ENCODE results near the gene ACE2.

ACE2 gene

DNA sequence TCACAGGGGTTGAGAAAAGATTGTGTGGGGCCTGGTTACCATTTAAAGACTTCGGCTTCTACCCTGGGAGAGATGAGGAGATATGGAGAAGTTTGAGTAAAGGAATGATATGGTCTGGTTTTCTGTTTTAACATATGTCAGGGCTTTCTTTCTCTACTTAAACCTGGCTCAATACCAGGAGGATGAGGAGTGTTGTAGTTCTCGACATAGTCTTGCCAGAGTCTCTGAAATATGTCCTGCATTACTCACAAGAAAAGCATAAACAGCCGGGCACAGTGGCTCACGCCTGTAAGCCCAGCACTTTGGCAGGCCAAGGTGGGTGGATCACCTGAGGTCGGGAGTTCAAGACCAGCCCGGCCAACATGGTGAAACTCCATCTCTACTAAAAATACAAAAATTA is 16.4 kb upstream of the ACE2 start:
- Histone ChIP-seq H3K36me3 (ENCODE audit: control insufficient read depth in 5 of 5, insufficient read depth in 5 of 5, low read length in 5 of 5) (no peaks in the 10 kb centered on the region), H3K4me3 (ENCODE audit: low read depth in 1 of 5, low read length in 5 of 5) (no peak overlapping the region), H3K4me1 (ENCODE audit: control insufficient read depth in 5 of 5, insufficient read depth in 5 of 5, low read length in 5 of 5) (no peaks in the 10 kb centered on the region), H3K27me3 (ENCODE audit: control insufficient read depth in 5 of 5, insufficient read depth in 4 of 5, low read length in 5 of 5) (peaks cover 0 to 13% (median 6%) of the 10 kb centered on the region in 5 donors), H3K27ac (ENCODE audit: low read depth, low read length) (no peak overlapping the region), H3K9ac (ENCODE audit: low read length in 5 of 5) (no peak overlapping the region), H3K9me3 (ENCODE audit: control insufficient read depth in 5 of 5, low read length in 5 of 5) (no peaks in the 10 kb centered on the region)

DNA sequence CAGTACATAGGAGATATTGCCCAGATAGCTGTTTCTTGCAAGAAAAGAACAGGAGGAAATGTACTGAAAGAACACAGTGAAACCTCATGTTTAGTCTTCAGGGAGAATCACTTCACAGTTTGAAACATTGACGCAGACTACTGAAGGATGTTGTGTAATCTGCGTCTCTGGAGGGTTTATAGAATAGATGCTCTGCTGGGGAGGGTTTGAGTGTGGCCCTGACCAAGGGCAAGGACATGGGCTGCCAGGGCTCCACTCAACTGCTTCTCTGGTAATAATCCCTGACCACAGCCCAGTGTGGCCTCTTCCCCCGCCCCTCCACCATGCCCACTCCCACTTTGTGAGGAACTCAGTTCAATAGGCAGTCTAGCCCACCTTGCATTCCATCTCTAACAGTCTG is 15.8 kb upstream of the ACE2 start:
- Histone ChIP-seq H3K27ac (ENCODE audit: low read depth, low read length) (no peak overlapping the region), H3K9ac (ENCODE audit: low read length in 5 of 5) (no peak overlapping the region), H3K4me3 (ENCODE audit: low read depth in 1 of 5, low read length in 5 of 5) (no peak overlapping the region), H3K4me1 (ENCODE audit: control insufficient read depth in 5 of 5, insufficient read depth in 5 of 5, low read length in 5 of 5) (no peaks in the 10 kb centered on the region), H3K27me3 (ENCODE audit: control insufficient read depth in 5 of 5, insufficient read depth in 4 of 5, low read length in 5 of 5) (peaks cover 0 to 9% (median 3%) of the 10 kb centered on the region in 5 donors), H3K36me3 (ENCODE audit: control insufficient read depth in 5 of 5, insufficient read depth in 5 of 5, low read length in 5 of 5) (no peaks in the 10 kb centered on the region), H3K9me3 (ENCODE audit: control insufficient read depth in 5 of 5, low read length in 5 of 5) (no peaks in the 10 kb centered on the region)

DNA sequence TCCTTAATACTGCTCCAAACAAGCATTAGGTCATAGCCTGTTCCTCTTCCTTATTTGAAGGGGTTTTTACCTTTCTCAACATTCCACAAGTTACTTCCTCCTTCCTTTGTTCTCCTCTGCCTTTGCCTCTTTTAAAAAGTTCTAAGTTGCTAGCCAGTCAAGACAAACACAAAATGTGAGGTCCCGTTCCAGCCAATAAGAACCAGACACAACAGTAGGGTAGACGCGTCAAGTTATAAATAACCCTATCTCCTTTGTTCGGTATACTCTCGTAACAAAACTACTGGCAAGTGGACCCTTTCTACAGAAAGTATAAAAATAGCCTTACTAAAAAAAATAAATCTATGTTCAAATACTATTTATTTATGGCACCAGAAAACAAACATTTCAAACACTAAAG is 6.3 kb upstream of the ACE2 start:
- Histone ChIP-seq H3K9me3 (ENCODE audit: control insufficient read depth in 5 of 5, low read length in 5 of 5) (peaks cover 0 to 4% (median 0%) of the 10 kb centered on the region in 5 donors), H3K36me3 (ENCODE audit: control insufficient read depth in 5 of 5, insufficient read depth in 5 of 5, low read length in 5 of 5) (no peaks in the 10 kb centered on the region), H3K4me1 (ENCODE audit: control insufficient read depth in 5 of 5, insufficient read depth in 5 of 5, low read length in 5 of 5) (no peaks in the 10 kb centered on the region), H3K9ac (ENCODE audit: low read length in 5 of 5) (no peak overlapping the region), H3K27ac (ENCODE audit: low read depth, low read length) (no peak overlapping the region), H3K27me3 (ENCODE audit: control insufficient read depth in 5 of 5, insufficient read depth in 4 of 5, low read length in 5 of 5) (peaks cover 9 to 23% (median 10%) of the 10 kb centered on the region in 5 donors), H3K4me3 (ENCODE audit: low read depth in 1 of 5, low read length in 5 of 5) (no peak overlapping the region)

DNA sequence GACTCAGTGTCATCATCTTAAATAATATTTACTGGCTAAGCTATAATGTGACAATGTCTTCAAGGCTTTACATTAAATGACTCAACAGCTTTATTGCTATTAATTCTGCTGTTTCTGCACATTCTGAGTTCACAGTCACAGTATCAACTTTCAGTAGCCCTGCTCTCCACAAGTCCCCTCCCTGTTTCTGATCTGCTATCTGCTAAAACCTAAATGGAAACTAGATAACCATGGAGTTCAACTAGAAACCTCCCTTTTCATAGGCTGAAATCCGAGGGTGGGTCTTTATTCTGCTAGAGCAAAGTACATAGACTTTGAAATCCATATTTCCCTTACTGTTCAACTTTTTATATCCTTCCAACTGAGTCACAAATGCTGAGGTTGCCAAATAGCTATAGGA is 5.4 kb upstream of the ACE2 start:
- H3K27me3 ChIP-seq (ENCODE audit: control insufficient read depth in 5 of 5, insufficient read depth in 4 of 5, low read length in 5 of 5) = peaks cover 9 to 23% (median 10%) of the 10 kb centered on the region in 5 donors
- peaks cover 0 to 4% (median 0%) of the 10 kb centered on the region in 5 donors for H3K9me3 ChIP-seq (ENCODE audit: control insufficient read depth in 5 of 5, low read length in 5 of 5)
- H3K27ac ChIP-seq (ENCODE audit: low read depth, low read length) = no peak overlapping the region
- no peaks in the 10 kb centered on the region for H3K4me1 ChIP-seq (ENCODE audit: control insufficient read depth in 5 of 5, insufficient read depth in 5 of 5, low read length in 5 of 5)
- no peaks in the 10 kb centered on the region for H3K36me3 ChIP-seq (ENCODE audit: control insufficient read depth in 5 of 5, insufficient read depth in 5 of 5, low read length in 5 of 5)
- no peak overlapping the region for H3K9ac ChIP-seq (ENCODE audit: low read length in 5 of 5)
- no peak overlapping the region for H3K4me3 ChIP-seq (ENCODE audit: low read depth in 1 of 5, low read length in 5 of 5)

DNA sequence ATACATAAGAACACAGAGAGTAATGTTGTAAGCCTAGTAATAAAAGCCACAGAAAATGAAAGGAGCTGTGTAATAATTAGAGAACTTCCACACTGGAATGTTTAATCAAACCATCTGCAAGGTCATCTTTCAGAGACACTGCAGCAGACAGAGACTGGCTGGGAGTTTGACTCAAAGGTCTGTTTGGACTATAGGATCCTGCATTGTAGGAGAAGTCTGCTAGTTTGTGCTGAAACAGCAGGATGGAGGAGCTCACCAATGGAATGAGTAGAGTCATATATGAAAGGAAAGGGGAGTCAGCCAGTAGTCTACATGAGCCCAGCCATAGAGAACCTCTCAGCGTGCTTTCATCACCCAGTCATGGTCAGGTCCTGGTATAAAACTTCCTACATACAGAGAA is 4.5 kb upstream of the ACE2 start:
- peaks cover 9 to 23% (median 12%) of the 10 kb centered on the region in 5 donors for H3K27me3 ChIP-seq (ENCODE audit: control insufficient read depth in 5 of 5, insufficient read depth in 4 of 5, low read length in 5 of 5)
- H3K9ac ChIP-seq (ENCODE audit: low read length in 5 of 5) = no peak overlapping the region
- no peaks in the 10 kb centered on the region for H3K4me1 ChIP-seq (ENCODE audit: control insufficient read depth in 5 of 5, insufficient read depth in 5 of 5, low read length in 5 of 5)
- no peak overlapping the region for H3K4me3 ChIP-seq (ENCODE audit: low read depth in 1 of 5, low read length in 5 of 5)
- peaks cover 0 to 1% (median 0%) of the 10 kb centered on the region in 5 donors for H3K9me3 ChIP-seq (ENCODE audit: control insufficient read depth in 5 of 5, low read length in 5 of 5)
- H3K36me3 ChIP-seq (ENCODE audit: control insufficient read depth in 5 of 5, insufficient read depth in 5 of 5, low read length in 5 of 5) = no peaks in the 10 kb centered on the region
- H3K27ac ChIP-seq (ENCODE audit: low read depth, low read length) = no peak overlapping the region

DNA sequence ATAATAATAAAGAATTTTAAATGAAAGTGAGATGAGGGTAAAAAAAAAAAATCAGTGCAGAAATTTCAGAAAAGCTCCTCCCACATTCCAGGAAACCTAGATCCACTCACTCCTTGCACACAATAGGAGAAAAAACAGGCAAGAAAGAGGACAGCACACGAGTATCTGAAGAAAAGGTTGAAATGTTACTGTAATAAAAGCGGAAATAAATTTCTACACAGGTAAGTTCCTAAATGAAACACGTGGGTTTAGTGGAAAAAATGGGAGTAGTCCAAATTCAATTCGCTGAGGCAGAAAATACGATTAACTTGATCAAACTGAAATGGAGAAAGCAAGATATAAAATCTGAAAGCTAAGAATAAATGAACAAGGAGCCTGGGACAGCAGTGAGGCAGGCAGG is 2.0 kb upstream of the ACE2 start:
- Histone ChIP-seq H3K27ac (ENCODE audit: low read depth, low read length) (no peak overlapping the region), H3K4me3 (ENCODE audit: low read depth in 1 of 5, low read length in 5 of 5) (no peak overlapping the region), H3K4me1 (ENCODE audit: control insufficient read depth in 5 of 5, insufficient read depth in 5 of 5, low read length in 5 of 5) (peaks cover 0 to 3% (median 0%) of the 10 kb centered on the region in 5 donors), H3K9ac (ENCODE audit: low read length in 5 of 5) (no peak overlapping the region), H3K36me3 (ENCODE audit: control insufficient read depth in 5 of 5, insufficient read depth in 5 of 5, low read length in 5 of 5) (no peaks in the 10 kb centered on the region), H3K27me3 (ENCODE audit: control insufficient read depth in 5 of 5, insufficient read depth in 4 of 5, low read length in 5 of 5) (peaks cover 7 to 23% (median 14%) of the 10 kb centered on the region in 5 donors), H3K9me3 (ENCODE audit: control insufficient read depth in 5 of 5, low read length in 5 of 5) (no peaks in the 10 kb centered on the region)

DNA sequence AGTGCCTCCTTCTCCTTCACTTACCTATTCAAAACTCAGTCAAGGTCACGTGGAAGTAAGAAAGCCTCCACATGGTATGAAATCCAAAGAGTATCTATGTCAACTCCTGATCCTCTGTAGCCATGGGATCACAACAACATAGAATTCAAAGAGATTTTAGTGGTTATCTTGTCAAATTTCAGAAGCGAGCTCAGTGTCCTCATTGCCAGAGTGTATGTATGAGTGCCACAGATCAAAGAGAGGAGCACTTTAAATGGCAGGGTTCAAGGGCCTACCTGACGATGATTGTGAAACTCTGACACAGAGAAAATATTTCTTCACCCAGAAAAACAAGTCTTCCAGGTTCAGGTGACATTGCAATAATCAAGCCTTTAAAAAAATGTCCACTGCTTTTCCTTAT is 1.2 kb upstream of the ACE2 start:
- no peak overlapping the region for H3K4me3 ChIP-seq (ENCODE audit: low read depth in 1 of 5, low read length in 5 of 5)
- peaks cover 7 to 21% (median 14%) of the 10 kb centered on the region in 5 donors for H3K27me3 ChIP-seq (ENCODE audit: control insufficient read depth in 5 of 5, insufficient read depth in 4 of 5, low read length in 5 of 5)
- no peak overlapping the region for H3K9ac ChIP-seq (ENCODE audit: low read length in 5 of 5)
- H3K4me1 ChIP-seq (ENCODE audit: control insufficient read depth in 5 of 5, insufficient read depth in 5 of 5, low read length in 5 of 5) = peaks cover 0 to 3% (median 0%) of the 10 kb centered on the region in 5 donors
- H3K9me3 ChIP-seq (ENCODE audit: control insufficient read depth in 5 of 5, low read length in 5 of 5) = no peaks in the 10 kb centered on the region
- H3K27ac ChIP-seq (ENCODE audit: low read depth, low read length) = no peak overlapping the region
- no peaks in the 10 kb centered on the region for H3K36me3 ChIP-seq (ENCODE audit: control insufficient read depth in 5 of 5, insufficient read depth in 5 of 5, low read length in 5 of 5)

DNA sequence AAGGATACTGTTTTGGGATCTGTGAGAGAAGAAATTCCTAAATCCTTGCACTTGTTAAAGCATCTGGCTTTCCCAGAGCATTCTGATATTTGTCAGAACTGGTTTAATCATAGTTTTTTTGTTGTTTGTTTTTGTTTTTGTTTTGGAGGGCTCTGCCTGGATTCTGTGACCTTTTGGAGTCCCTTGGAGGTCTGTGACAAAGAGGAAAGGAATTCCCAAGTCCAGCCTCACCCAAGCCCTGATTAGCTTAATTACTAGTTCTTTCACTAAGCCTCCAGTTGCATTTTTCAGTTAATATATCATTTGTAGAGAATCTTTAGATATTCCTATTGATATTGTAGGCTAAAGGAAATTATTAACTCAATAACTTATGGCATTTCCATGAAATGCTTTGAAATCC is 711 bp downstream of the ACE2 start:
- H3K4me1 ChIP-seq (ENCODE audit: control insufficient read depth in 5 of 5, insufficient read depth in 5 of 5, low read length in 5 of 5) = peaks cover 0 to 3% (median 0%) of the 10 kb centered on the region in 5 donors
- no peaks in the 10 kb centered on the region for H3K9me3 ChIP-seq (ENCODE audit: control insufficient read depth in 5 of 5, low read length in 5 of 5)
- H3K27ac ChIP-seq (ENCODE audit: low read depth, low read length) = no peak overlapping the region
- H3K27me3 ChIP-seq (ENCODE audit: control insufficient read depth in 5 of 5, insufficient read depth in 4 of 5, low read length in 5 of 5) = peaks cover 3 to 17% (median 8%) of the 10 kb centered on the region in 5 donors
- no peaks in the 10 kb centered on the region for H3K36me3 ChIP-seq (ENCODE audit: control insufficient read depth in 5 of 5, insufficient read depth in 5 of 5, low read length in 5 of 5)
- no peak overlapping the region for H3K4me3 ChIP-seq (ENCODE audit: low read depth in 1 of 5, low read length in 5 of 5)
- H3K9ac ChIP-seq (ENCODE audit: low read length in 5 of 5) = no peak overlapping the region

DNA sequence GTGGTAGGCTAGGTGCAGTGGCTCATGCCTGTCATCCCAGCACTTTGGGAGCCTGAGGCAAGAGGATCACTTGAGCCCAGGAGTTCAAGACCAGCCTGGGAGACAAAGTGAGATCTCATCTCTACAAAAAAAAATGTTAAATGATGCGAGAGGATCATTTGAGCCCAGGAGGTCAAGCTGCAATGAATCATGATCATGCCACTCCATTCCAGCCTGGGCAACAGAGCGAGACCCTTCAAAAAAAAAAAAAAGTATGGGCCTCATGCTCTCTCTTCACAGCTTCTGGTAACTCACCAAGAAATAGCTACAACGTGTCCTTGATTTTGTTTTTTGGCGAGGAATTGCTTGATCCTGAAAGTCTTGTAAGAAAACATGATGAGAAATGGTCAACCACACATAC is 1.3 kb downstream of the ACE2 start:
- peaks cover 0 to 3% (median 0%) of the 10 kb centered on the region in 5 donors for H3K4me1 ChIP-seq (ENCODE audit: control insufficient read depth in 5 of 5, insufficient read depth in 5 of 5, low read length in 5 of 5)
- H3K27me3 ChIP-seq (ENCODE audit: control insufficient read depth in 5 of 5, insufficient read depth in 4 of 5, low read length in 5 of 5) = peaks cover 3 to 19% (median 8%) of the 10 kb centered on the region in 5 donors
- no peak overlapping the region for H3K27ac ChIP-seq (ENCODE audit: low read depth, low read length)
- H3K36me3 ChIP-seq (ENCODE audit: control insufficient read depth in 5 of 5, insufficient read depth in 5 of 5, low read length in 5 of 5) = no peaks in the 10 kb centered on the region
- no peak overlapping the region for H3K4me3 ChIP-seq (ENCODE audit: low read depth in 1 of 5, low read length in 5 of 5)
- no peaks in the 10 kb centered on the region for H3K9me3 ChIP-seq (ENCODE audit: control insufficient read depth in 5 of 5, low read length in 5 of 5)
- H3K9ac ChIP-seq (ENCODE audit: low read length in 5 of 5) = no peak overlapping the region

DNA sequence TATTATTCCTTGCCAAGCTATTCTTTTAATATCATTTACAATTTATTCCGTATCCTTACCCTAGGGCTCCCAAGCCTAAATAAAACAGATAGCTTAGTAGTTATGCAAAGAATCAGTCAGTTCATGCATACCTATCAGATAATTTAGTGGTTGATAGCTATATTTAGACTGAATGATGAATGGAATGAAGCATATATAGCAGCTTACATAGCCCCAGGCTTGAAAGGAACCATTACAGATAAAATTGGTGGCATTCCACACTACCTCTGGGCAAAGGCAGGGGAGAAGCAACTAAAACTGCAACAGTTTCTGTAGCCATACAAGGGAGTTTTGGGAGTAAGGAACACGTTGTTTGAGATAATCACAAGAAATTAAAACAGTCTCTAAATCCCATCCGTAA is 2.7 kb downstream of the ACE2 start:
- Histone ChIP-seq H3K4me3 (ENCODE audit: low read depth in 1 of 5, low read length in 5 of 5) (no peak overlapping the region), H3K9me3 (ENCODE audit: control insufficient read depth in 5 of 5, low read length in 5 of 5) (no peaks in the 10 kb centered on the region), H3K4me1 (ENCODE audit: control insufficient read depth in 5 of 5, insufficient read depth in 5 of 5, low read length in 5 of 5) (peaks cover 0 to 3% (median 0%) of the 10 kb centered on the region in 5 donors), H3K27ac (ENCODE audit: low read depth, low read length) (no peak overlapping the region), H3K36me3 (ENCODE audit: control insufficient read depth in 5 of 5, insufficient read depth in 5 of 5, low read length in 5 of 5) (no peaks in the 10 kb centered on the region), H3K9ac (ENCODE audit: low read length in 5 of 5) (no peak overlapping the region), H3K27me3 (ENCODE audit: control insufficient read depth in 5 of 5, insufficient read depth in 4 of 5, low read length in 5 of 5) (peaks cover 3 to 18% (median 4%) of the 10 kb centered on the region in 5 donors)

DNA sequence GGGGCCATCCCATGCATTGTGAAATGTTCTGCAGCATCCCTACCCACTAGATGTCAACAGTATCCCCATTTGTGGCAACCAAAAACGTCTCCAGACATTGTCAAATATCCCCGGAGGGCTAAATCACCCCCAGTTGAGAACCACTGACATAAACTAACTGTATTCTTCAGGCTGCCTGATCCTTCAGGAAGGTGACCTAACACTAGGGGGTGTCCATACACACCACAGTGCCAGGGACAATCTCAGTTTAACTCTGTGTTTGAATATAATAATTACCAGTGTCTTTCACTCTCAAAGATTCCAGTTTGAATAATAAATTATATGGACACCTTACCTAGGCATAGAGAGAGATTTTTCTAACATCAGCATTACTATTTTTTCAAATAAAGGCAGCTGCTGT is 6.4 kb downstream of the ACE2 start:
- H3K27me3 ChIP-seq (ENCODE audit: control insufficient read depth in 5 of 5, insufficient read depth in 4 of 5, low read length in 5 of 5) = peaks cover under 1 to 25% (median 5%) of the 10 kb centered on the region in 5 donors
- H3K4me3 ChIP-seq (ENCODE audit: low read depth in 1 of 5, low read length in 5 of 5) = no peak overlapping the region
- no peaks in the 10 kb centered on the region for H3K4me1 ChIP-seq (ENCODE audit: control insufficient read depth in 5 of 5, insufficient read depth in 5 of 5, low read length in 5 of 5)
- H3K27ac ChIP-seq (ENCODE audit: low read depth, low read length) = no peak overlapping the region
- H3K36me3 ChIP-seq (ENCODE audit: control insufficient read depth in 5 of 5, insufficient read depth in 5 of 5, low read length in 5 of 5) = no peaks in the 10 kb centered on the region
- no peak overlapping the region for H3K9ac ChIP-seq (ENCODE audit: low read length in 5 of 5)
- H3K9me3 ChIP-seq (ENCODE audit: control insufficient read depth in 5 of 5, low read length in 5 of 5) = no peaks in the 10 kb centered on the region

Measured in subcutaneous abdominal adipose tissue (tissue), 5 donors.